ENCODE data around the gene IMPDH1. TPM values are rescaled to one million over a fixed set of nuclear protein-coding genes. Genes with fewer than 3 reads are reported as not detected.

The IMPDH1 gene
- total and polyA plus RNA-seq, 10 of the 15 experiments (the other 5 are each of a cell fraction or from before 2014, with no cell fraction given), result 0.50 to 61.3 (median 41.8) TPM

Small RNA genes within 50 kb of the gene (small RNA-seq; reads per million reads assigned to genes)
- gene AC010655.1, result not detected
- not detected for gene RNU7-27P
- not detected for gene RNU7-54P

Other genes with a start within 250 kb of the IMPDH1 start
- gene LEP, start 168.7 kb downstream of the IMPDH1 start, total RNA-seq (2014; rRNA removed), result not detected in 2 replicates
- not detected in 2 replicates for gene LEP, start 168.7 kb downstream of the IMPDH1 start, total RNA-seq (2014; rRNA removed; fragmentation: Illumina TruSeq; extraction: Trizol)
- gene LEP, start 168.7 kb downstream of the IMPDH1 start, total RNA-seq (2021), result not detected in 2 replicates
- gene LEP, start 168.7 kb downstream of the IMPDH1 start, polyA plus RNA-seq (2011; rRNA removed), result not detected in 2 replicates
- gene LEP, start 168.7 kb downstream of the IMPDH1 start, polyA plus RNA-seq (2014; fragmentation: Illumina TruSeq; extraction: Trizol), result not detected in 2 replicates
- not detected for gene LEP, start 168.7 kb downstream of the IMPDH1 start, polyA plus RNA-seq (2014; fragmentation: Nextera tagmentation; extraction: Ambion mirVana)
- not detected in 2 replicates for gene LEP, start 168.7 kb downstream of the IMPDH1 start, polyA plus RNA-seq (2014; rRNA removed)
- not detected for gene LEP, start 168.7 kb downstream of the IMPDH1 start, polyA plus RNA-seq (2016; fragmentation: Nextera tagmentation; extraction: Ambion mirVana)
- 14.3 and 16.0 TPM in 2 replicates for gene RBM28, start 66.1 kb downstream of the IMPDH1 start, total RNA-seq (2014; rRNA removed)
- 32.0 and 34.9 TPM in 2 replicates for gene RBM28, start 66.1 kb downstream of the IMPDH1 start, total RNA-seq (2014; rRNA removed; fragmentation: Illumina TruSeq; extraction: Trizol)
- gene RBM28, start 66.1 kb downstream of the IMPDH1 start, total RNA-seq (2021), result 40.8 and 47.0 TPM in 2 replicates
- 26.5 and 38.2 TPM in 2 replicates for gene RBM28, start 66.1 kb downstream of the IMPDH1 start, polyA plus RNA-seq (2011; rRNA removed)
- 36.1 and 46.4 TPM in 2 replicates for gene RBM28, start 66.1 kb downstream of the IMPDH1 start, polyA plus RNA-seq (2014; fragmentation: Illumina TruSeq; extraction: Trizol)
- 10 to 100 TPM; 17.9 to 29.6 TPM for gene RBM28, start 66.1 kb downstream of the IMPDH1 start, polyA plus RNA-seq (2014; fragmentation: Nextera tagmentation; extraction: Ambion mirVana)
- 26.2 and 33.7 TPM in 2 replicates for gene RBM28, start 66.1 kb downstream of the IMPDH1 start, polyA plus RNA-seq (2014; rRNA removed)
- 10 to 100 TPM; 39.6 to 50.4 TPM for gene RBM28, start 66.1 kb downstream of the IMPDH1 start, polyA plus RNA-seq (2016; fragmentation: Nextera tagmentation; extraction: Ambion mirVana)
- gene PRRT4, start 48.3 kb downstream of the IMPDH1 start, total RNA-seq (2014; rRNA removed), result not detected in 2 replicates
- not detected in 2 replicates for gene PRRT4, start 48.3 kb downstream of the IMPDH1 start, total RNA-seq (2014; rRNA removed; fragmentation: Illumina TruSeq; extraction: Trizol)
- gene PRRT4, start 48.3 kb downstream of the IMPDH1 start, total RNA-seq (2021), result not detected in 2 replicates
- not detected in 2 replicates for gene PRRT4, start 48.3 kb downstream of the IMPDH1 start, polyA plus RNA-seq (2011; rRNA removed)
- not detected in 2 replicates for gene PRRT4, start 48.3 kb downstream of the IMPDH1 start, polyA plus RNA-seq (2014; fragmentation: Illumina TruSeq; extraction: Trizol)
- gene PRRT4, start 48.3 kb downstream of the IMPDH1 start, polyA plus RNA-seq (2014; fragmentation: Nextera tagmentation; extraction: Ambion mirVana), result not detected
- not detected in 2 replicates for gene PRRT4, start 48.3 kb downstream of the IMPDH1 start, polyA plus RNA-seq (2014; rRNA removed)
- gene PRRT4, start 48.3 kb downstream of the IMPDH1 start, polyA plus RNA-seq (2016; fragmentation: Nextera tagmentation; extraction: Ambion mirVana), result not detected
- gene HILPDA, start 45.9 kb upstream of the IMPDH1 start, total RNA-seq (2014; rRNA removed), result 15.1 and 16.4 TPM in 2 replicates
- 19.6 and 21.2 TPM in 2 replicates for gene HILPDA, start 45.9 kb upstream of the IMPDH1 start, total RNA-seq (2014; rRNA removed; fragmentation: Illumina TruSeq; extraction: Trizol)
- gene HILPDA, start 45.9 kb upstream of the IMPDH1 start, total RNA-seq (2021), result 12.0 and 14.1 TPM in 2 replicates
- 198 and 232 TPM in 2 replicates for gene HILPDA, start 45.9 kb upstream of the IMPDH1 start, polyA plus RNA-seq (2011; rRNA removed)
- 22.1 and 24.2 TPM in 2 replicates for gene HILPDA, start 45.9 kb upstream of the IMPDH1 start, polyA plus RNA-seq (2014; fragmentation: Illumina TruSeq; extraction: Trizol)
- 10 to 100 TPM; 37.4 to 44.0 TPM for gene HILPDA, start 45.9 kb upstream of the IMPDH1 start, polyA plus RNA-seq (2014; fragmentation: Nextera tagmentation; extraction: Ambion mirVana)
- 26.1 and 29.6 TPM in 2 replicates for gene HILPDA, start 45.9 kb upstream of the IMPDH1 start, polyA plus RNA-seq (2014; rRNA removed)
- 10 to 100 TPM; 24.5 to 28.4 TPM for gene HILPDA, start 45.9 kb upstream of the IMPDH1 start, polyA plus RNA-seq (2016; fragmentation: Nextera tagmentation; extraction: Ambion mirVana)
- 26.8 and 29.4 TPM in 2 replicates for gene METTL2B, start 66.8 kb upstream of the IMPDH1 start, total RNA-seq (2014; rRNA removed)
- gene METTL2B, start 66.8 kb upstream of the IMPDH1 start, total RNA-seq (2014; rRNA removed; fragmentation: Illumina TruSeq; extraction: Trizol), result 35.3 and 36.9 TPM in 2 replicates
- 27.7 and 28.1 TPM in 2 replicates for gene METTL2B, start 66.8 kb upstream of the IMPDH1 start, total RNA-seq (2021)
- gene METTL2B, start 66.8 kb upstream of the IMPDH1 start, polyA plus RNA-seq (2011; rRNA removed), result 36.4 and 37.8 TPM in 2 replicates
- 36.6 and 51.7 TPM in 2 replicates for gene METTL2B, start 66.8 kb upstream of the IMPDH1 start, polyA plus RNA-seq (2014; fragmentation: Illumina TruSeq; extraction: Trizol)
- gene METTL2B, start 66.8 kb upstream of the IMPDH1 start, polyA plus RNA-seq (2014; fragmentation: Nextera tagmentation; extraction: Ambion mirVana), result 10 to 100 TPM; 40.5 to 48.4 TPM
- gene METTL2B, start 66.8 kb upstream of the IMPDH1 start, polyA plus RNA-seq (2014; rRNA removed), result 18.9 and 20.7 TPM in 2 replicates
- gene METTL2B, start 66.8 kb upstream of the IMPDH1 start, polyA plus RNA-seq (2016; fragmentation: Nextera tagmentation; extraction: Ambion mirVana), result 10 to 100 TPM; 43.4 to 43.5 TPM

All from GM12878 (cell line).